ENCODE results near the gene CRISPLD2. TPM values are rescaled to one million over a fixed set of nuclear protein-coding genes. Genes with fewer than 3 reads are reported as not detected.

The CRISPLD2 gene
- total and polyA plus RNA-seq, 8 donors = 13.8 to 106 (median 24.9) TPM

DNA sequence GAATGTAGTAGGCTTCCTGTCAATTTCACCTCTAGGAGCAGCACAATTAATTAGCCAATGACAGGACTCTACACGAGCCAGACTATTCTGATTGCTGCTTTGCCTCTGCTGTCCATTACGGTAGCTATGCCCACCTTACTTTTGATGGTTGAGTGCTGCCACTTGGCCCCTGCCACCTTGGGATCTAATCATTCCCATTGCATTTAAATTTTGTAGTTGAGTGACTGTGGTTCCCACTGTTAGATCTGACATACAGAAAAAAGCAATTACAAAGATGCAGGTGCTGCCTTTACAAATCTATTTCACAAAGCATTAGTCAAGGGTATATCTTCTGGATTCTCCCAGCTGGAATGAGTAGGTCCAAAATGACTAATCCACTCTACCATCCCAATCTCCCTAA is 39.9 kb downstream of the CRISPLD2 start:
- peaks cover 0 to 81% of the 10 kb centered on the region in 2 donors for H3K36me3 ChIP-seq
- no peaks in the 10 kb centered on the region for H3K4me1 ChIP-seq
- DNase-seq (no peak), ATAC-seq (no peak)
- TF ChIP-seq, protein P1, sequence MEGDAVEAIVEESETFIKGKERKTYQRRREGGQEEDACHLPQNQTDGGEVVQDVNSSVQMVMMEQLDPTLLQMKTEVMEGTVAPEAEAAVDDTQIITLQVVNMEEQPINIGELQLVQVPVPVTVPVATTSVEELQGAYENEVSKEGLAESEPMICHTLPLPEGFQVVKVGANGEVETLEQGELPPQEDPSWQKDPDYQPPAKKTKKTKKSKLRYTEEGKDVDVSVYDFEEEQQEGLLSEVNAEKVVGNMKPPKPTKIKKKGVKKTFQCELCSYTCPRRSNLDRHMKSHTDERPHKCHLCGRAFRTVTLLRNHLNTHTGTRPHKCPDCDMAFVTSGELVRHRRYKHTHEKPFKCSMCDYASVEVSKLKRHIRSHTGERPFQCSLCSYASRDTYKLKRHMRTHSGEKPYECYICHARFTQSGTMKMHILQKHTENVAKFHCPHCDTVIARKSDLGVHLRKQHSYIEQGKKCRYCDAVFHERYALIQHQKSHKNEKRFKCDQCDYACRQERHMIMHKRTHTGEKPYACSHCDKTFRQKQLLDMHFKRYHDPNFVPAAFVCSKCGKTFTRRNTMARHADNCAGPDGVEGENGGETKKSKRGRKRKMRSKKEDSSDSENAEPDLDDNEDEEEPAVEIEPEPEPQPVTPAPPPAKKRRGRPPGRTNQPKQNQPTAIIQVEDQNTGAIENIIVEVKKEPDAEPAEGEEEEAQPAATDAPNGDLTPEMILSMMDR (IDR thresholded peaks at IDR 0.05) = no peak
- intact Hi-C loops (cut with DNase I) = no loop called here
- no peak overlapping the region for H3K27ac ChIP-seq
- peaks cover 0 to 9% of the 10 kb centered on the region in 2 donors for H3K27me3 ChIP-seq
- peaks cover 0 to 24% of the 10 kb centered on the region in 2 donors for H3K9me3 ChIP-seq
- H3K4me3 ChIP-seq = no peak overlapping the region

DNA sequence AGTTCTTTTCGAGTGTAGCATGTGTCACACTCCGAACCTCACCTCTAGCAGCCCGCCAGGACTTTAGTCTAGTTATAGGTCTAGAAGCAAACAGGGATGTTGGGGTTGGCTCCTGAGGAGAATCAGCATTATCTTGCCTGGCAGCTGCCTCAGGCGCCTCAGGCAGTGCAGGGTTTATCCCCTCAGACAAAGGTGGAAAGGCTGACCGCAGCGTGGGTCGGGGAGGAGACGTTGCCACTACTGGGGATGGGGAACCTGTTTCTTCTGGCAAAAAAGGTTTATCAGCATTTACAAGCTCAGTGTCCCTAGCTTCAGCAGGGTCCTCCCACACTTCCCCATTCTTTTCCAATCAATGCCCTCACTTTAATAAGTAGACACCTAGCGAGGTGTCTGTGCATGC is 40.6 kb downstream of the CRISPLD2 start:
- TF ChIP-seq, protein P1 (IDR thresholded peaks at IDR 0.05) = no peak
- no peak for DNase-seq
- intact Hi-C loops (cut with DNase I) = no loop called here
- Histone ChIP-seq H3K36me3 (peaks cover 0 to 74% of the 10 kb centered on the region in 2 donors), H3K9me3 (peaks cover 0 to 24% of the 10 kb centered on the region in 2 donors), H3K27me3 (peaks cover 0 to 9% of the 10 kb centered on the region in 2 donors), H3K4me3 (no peak overlapping the region), H3K4me1 (no peaks in the 10 kb centered on the region), H3K27ac (no peak overlapping the region)
- ATAC-seq = no peak

DNA sequence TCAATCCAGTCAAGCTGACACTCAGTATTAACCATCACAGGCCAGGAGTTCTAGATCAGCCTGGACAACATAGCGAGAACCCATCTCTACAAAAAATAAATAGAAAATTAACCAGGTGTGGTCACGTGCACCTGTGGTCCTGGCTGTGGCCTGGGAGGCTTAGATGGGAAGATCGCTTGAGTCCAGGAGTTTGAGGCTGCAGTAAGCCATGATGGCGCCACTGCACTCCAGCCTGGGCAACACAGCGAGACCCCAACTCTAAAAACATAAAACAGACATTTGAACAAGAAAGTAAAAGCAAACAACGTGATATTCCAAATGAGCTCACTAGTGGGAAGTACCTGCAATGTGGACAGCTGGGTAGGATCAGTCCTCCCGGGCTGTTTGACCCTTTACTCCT is 41.9 kb downstream of the CRISPLD2 start:
- intact Hi-C loops (cut with DNase I) = no loop called here
- H3K36me3 ChIP-seq = peaks cover 0 to 69% of the 10 kb centered on the region in 2 donors
- no peak for ATAC-seq

DNA sequence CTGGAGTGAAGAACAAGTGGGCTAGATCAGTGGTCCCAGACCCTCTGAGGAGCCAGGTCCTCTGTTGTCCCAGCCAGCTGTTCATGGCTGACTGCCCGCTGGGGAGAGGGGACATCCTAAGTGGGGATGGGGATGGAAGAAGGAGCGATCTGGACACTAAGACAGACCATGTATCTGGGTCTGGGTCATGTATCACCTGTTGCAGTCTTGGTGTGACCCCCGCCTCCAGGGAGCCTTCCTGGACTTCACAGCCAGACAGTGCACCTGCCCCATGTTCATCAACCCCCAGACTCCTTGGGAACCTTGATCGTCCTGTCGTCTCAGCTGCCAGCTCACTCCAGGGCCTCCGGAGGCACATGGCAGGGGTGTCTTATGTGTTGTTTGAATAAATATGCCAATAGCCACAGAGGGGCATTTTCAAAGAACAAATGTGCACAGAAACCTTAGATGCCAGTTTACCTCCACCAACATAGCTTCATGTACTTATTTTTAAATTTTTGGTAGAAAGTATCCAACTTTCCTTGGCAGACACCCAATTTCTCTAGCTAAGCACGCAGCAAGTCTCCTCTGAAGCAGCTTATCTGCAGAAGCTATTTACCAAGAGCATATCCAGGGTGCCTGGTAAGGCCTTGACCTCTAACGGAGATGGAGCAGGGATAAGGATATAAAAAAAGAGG is 43.2 kb downstream of the CRISPLD2 start:
- ATAC-seq (no peak), DNase-seq (no peak)
- H3K36me3 ChIP-seq = peaks cover 0 to 68% of the 10 kb centered on the region in 2 donors
- TF ChIP-seq, protein P1 (IDR thresholded peaks at IDR 0.05) = no peak
- H3K4me1 ChIP-seq = no peaks in the 10 kb centered on the region
- H3K4me3 ChIP-seq = no peak overlapping the region
- intact Hi-C loops (cut with DNase I) = no loop called here
- H3K27ac ChIP-seq = no peak overlapping the region
- peaks cover 0 to 9% of the 10 kb centered on the region in 2 donors for H3K27me3 ChIP-seq
- peaks cover 0 to 24% of the 10 kb centered on the region in 2 donors for H3K9me3 ChIP-seq

More for the DNA sequence above, 41.9 kb downstream of the CRISPLD2 start:
- Histone ChIP-seq H3K4me1 (no peaks in the 10 kb centered on the region), H3K4me3 (no peak overlapping the region), H3K27ac (no peak overlapping the region), H3K9me3 (peaks cover 0 to 24% of the 10 kb centered on the region in 2 donors), H3K27me3 (peaks cover 0 to 9% of the 10 kb centered on the region in 2 donors)
- DNase-seq = no peak
- TF ChIP-seq, protein P1 (IDR thresholded peaks at IDR 0.05) = no peak

DNA sequence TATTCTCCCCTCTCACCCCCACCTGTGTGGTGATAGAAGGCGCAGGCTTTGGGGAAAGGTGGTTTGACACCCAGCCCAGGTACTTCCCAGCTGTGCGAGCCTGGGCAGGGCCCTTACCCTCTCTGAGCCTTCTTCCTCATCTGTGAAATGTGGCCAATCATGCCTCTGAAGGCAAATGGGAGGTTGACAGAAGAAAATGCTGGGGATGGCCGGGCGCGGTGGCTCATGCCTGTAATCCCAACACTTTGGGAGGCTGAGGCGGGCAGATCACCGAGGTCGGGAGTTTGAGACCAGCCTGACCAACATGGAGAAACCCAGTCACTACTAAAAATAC is 43.7 kb downstream of the CRISPLD2 start:
- TF ChIP-seq, protein P1 (IDR thresholded peaks at IDR 0.05) = no peak
- H3K4me3 ChIP-seq = no peak overlapping the region
- H3K4me1 ChIP-seq = no peaks in the 10 kb centered on the region
- H3K27ac ChIP-seq = no peak overlapping the region
- DNase-seq (no peak), ATAC-seq (no peak)
- intact Hi-C loops (cut with DNase I) = no loop called here
- peaks cover 0 to 67% of the 10 kb centered on the region in 2 donors for H3K36me3 ChIP-seq
- peaks cover 0 to 24% of the 10 kb centered on the region in 2 donors for H3K9me3 ChIP-seq
- peaks cover 0 to 9% of the 10 kb centered on the region in 2 donors for H3K27me3 ChIP-seq
